GM21825 (cell line): ENCODE data around the gene AP5Z1.
"Not testable (repeated sequence)": the region's sequence is repeated elsewhere in the genome, so short reads cannot be mapped to it uniquely, and the experiment has no call there.

Experiments used
- ATAC-seq: cut with Tn5 transposase; IDR thresholded peaks from one replicate; pipeline ENCODE4 v1.9.1; 2021; ENCODE audit warnings: mild to moderate bottlenecking, moderate library complexity; ENCODE audit not compliant: unreplicated experiment

The AP5Z1 gene

GRCh38 chr7:4800926-4801838 lies 25.8 kb downstream of the AP5Z1 start:
- ATAC-seq, result no peak

DNA sequence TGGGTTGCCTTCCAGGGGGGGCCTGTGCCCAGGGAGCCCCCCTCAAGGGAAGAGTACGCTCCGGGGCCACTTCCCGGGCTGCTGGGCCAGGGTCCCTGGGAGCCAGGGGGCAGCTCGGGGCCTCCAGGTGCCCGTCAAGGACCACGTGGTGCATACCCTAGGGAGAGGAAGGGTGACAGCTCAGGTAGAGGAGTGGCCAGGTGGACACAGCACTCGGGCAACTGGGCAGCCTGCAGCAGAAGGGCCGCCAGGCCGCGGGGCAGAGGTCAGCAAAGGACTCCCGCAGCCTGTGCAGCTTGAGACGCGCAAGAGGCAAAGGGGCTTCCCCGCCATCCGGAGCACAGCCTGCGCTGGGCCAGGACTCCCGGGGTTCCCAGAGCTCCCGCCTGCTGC lies 26.4 kb downstream of the AP5Z1 start:
- ATAC-seq, result no peak

- ATAC-seq, result not testable (repeated sequence)
These were observed 27.2 kb downstream of the AP5Z1 start for GRCh38 chr7:4802577-4802976.

DNA sequence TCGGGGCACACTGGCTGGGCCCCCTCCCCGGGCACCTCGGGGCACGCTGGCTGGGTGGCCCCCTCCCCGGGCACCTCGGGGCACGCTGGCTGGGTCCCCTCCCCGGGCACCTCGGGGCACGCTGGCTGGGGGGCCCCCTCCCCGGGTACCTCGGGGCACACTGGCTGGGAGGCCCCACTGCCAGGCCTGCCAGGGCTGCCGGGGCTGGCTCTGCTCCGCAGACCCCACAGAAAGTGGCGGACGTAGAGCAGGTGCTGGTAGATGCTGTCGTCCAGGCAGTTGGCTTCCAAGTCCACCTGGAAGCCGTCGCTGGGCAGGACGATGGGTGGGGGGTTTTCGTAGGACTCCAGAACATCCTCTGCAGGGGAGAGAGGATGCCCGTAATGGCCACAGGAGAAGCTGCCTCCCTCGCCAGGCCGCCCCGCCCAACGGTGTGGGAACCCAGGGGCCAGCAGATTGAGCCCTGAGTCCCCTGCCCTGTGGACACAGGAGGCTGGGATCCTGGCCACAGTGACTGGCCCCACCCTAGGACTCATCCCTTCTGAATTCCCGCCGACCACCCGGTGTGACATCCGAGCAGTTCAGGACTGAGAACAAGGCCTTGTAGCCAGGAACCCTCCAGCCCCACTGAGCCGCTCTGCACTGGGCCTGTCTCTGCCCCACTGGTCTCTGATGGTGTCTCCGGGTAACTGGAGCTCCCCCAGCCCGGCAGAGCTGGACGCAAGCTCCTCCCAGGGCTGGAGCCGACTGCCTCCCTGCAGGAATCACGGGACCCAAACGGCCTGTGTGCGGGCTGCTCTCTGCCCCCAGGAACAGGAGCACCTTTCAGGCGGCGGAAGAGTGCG lies 28.2 kb downstream of the AP5Z1 start:
- no peak for ATAC-seq

- no peak for ATAC-seq
These were observed 29.9 kb downstream of the AP5Z1 start for GRCh38 chr7:4805110-4805983.

DNA sequence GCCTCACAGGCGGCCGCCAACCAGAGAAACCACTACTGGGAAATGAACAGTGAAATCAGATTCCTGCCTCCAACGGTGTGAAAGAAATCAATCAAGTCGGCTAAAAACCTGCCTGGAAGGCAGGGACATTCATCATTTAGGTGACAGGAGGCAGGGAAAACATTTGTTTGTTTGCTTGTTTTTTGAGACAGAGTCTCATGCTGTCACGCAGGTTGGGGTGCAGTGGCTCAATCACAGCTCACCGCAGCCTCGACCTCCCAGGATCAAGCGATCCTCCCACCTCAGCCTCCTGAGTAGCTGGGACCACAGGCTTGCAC lies 30.5 kb downstream of the AP5Z1 start:
- ATAC-seq, result no peak

DNA sequence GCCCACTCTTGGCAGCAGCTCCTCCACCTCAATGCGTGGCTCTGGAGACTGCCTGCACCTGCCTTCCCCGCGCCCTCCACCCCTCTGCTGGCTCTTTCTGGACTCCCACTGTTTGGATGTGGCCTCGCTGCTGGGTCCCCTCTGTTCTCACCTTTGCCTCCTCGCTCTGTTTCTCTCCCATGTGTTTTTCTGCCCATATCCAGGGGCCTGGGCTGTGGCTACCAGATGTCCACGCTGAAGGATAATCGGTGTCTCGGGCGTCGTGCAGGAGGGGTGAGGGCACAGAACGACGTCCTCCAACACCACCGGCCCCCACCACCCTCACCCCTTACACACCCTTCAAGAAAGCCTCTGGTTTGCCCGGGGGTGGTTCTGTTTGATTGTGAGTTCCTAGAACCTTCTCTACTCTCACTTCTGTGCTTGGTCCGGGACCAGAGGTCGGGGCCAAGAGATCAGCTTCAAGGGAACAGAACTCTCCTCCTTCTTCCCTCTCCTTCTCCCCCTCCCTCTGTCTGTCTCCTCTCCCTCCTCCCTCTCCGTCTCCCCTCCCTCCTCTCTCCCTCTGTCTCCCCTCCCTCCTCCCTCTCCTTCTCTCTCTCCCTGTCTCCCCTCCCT lies 31.7 kb downstream of the AP5Z1 start:
- no peak for ATAC-seq

- no peak for ATAC-seq
These were observed 32.2 kb downstream of the AP5Z1 start for GRCh38 chr7:4807598-4808016.

- no peak for ATAC-seq
These were observed 32.6 kb downstream of the AP5Z1 start for GRCh38 chr7:4808026-4808425.

DNA sequence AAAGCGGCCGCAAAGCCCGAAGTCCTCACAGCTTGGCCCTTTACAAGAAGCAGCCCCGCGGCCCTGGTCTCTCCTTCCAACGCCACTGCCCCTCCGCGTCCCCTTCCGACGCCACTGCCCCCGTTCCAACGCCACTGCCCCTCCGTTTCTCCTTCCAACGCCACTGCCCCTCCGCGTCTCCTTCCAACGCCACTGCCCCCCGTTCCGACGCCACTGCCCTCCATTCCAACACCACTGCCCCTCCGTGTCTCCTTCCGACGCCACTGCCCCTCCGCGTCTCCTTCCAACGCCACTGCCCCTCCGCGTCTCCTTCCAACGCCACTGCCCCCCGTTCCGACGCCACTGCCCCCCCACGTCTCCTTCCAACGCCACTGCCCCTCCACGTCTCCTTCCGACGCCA lies 33.1 kb downstream of the AP5Z1 start:
- ATAC-seq, result no peak

DNA sequence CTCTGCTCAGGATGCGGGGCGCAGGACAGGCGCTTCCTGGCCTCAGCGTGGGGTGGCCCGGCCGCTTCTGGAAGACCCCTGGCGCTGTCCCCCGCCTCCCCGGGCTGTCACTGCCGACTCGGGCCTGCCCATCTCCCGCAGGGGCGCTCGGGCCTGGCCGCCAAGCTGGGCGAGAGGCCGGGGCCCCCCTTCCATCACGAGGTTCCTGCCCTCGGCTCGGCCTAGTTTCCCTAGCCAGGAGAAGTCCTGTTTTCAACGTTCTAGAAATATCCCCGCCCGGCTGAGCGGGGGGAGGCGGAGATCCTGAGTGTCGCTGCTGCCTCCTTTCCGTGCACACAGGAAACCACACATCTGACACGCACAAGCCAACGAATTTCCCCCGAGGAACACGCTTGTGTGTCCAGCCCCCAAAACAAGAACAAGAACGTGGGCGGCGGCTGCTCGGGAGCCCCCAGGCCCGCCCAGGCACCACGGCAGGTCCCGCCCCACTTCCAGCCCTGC lies 33.7 kb downstream of the AP5Z1 start:
- ATAC-seq, result no peak

- no peak for ATAC-seq
These were observed 34.2 kb downstream of the AP5Z1 start for GRCh38 chr7:4809666-4810065.

DNA sequence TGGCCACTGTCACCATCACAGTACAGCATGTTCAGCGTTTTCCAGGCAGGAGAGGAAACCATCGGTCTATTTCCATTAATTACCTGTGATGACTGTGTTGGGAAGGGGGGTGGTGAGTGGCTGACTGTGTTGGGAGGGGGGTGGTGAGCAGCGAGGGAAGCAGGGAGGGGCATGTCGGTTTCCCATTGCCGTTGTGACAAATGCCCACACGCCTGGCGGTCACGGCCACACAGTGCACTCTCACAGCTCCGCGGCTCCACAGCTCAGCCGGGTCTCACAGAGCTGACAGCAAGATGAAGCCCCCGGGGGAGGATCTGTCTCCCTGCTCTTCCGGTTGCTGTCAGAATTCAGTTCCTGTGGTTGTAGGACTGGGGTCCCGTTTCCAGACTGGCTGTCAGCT lies 39.0 kb downstream of the AP5Z1 start:
- no peak for ATAC-seq

DNA sequence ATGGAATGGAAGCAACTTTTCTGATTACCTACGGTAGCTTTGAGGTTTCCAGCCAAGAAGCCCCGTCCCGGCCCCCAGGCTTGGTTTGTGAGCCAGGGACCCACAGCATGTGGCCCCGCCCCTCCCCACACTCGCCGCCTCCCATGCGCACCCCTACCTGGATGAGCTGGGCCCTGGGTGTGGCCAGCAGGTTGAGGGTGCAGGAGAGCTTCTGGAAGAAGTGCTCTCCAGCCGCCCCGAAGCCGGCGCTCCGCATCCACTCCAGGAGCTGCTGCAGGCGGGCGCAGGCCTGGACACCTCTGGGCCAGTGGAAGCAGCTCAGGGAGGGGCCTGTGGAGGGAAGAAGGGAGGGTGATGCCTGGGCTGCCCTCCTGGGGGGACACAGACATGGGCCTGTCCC lies 39.7 kb downstream of the AP5Z1 start:
- ATAC-seq, result no peak

DNA sequence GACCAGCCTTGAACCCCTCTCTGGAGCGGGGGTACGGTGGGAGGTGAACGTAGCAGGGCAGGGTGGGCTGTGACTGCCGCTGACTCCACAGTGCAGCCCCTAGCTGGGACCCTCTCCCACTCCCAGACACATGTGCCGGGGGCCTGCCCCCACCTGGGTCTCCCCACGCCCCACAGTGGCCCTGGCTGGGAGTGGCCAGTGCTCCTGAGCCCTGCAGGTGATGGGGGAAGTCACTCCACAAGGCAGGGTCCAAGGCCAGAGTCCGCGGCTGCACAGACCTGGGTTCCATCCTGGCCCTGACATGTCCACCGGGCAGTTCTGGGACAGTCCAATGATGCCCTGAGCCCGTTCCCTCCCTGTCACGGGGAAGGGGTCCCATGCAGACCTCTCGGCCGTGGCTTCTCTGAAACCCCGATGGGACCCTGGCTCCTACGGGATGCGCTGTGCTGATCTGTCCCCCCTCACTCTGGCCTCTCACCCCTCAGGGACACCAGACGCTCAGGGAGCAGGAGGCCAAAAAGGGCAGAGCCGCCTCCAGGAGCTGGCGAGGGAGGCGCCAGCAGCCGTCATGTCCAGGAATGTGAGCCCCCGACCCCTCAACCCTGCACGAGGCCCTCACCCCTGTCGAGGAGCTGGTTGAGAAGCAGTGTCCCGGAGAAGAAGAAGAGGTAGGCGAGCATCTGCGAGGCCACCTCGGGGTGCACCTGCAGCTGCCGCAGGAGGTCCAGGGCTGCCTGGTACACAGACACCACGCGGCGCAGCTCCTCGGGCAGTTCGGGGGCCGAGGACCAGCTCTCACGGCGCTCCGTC lies 40.4 kb downstream of the AP5Z1 start:
- ATAC-seq, result no peak

GRCh38 chr7:4816419-4817080 lies 41.1 kb downstream of the AP5Z1 start:
- no peak for ATAC-seq

DNA sequence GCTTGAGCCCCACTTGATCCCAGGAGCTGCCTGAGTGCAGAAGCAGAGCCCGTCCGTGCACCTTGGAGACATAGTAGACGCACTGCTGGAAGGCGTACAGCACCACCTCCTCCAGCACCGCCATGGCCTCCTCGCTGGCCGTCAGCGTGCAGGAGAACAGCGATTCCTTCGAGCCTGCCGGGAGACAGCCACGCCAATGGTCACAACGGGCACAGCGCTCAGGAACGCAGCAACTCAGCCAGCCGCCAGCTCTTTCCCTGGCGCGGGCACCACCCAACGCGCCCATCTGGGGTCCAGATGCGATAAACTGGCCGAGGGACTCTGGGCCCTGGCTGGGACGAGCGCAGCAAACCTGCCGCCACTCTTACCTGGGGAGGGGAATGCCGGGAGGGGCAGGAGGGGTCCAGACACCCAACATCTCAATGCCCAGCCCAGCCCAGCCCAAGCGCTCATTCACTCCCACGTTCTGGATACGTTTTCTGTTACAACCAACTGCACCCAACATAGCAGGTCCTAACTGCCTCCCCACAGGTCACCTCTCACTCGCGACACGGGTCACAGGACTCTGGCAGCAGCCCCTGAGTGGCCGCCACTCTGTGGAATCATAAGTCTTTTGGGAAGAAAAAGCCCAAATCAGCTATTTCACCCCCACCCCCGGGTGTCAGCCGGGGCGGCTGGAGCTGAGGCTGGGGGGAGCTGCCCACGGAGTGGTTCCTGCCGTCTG lies 41.9 kb downstream of the AP5Z1 start:
- no peak for ATAC-seq

DNA sequence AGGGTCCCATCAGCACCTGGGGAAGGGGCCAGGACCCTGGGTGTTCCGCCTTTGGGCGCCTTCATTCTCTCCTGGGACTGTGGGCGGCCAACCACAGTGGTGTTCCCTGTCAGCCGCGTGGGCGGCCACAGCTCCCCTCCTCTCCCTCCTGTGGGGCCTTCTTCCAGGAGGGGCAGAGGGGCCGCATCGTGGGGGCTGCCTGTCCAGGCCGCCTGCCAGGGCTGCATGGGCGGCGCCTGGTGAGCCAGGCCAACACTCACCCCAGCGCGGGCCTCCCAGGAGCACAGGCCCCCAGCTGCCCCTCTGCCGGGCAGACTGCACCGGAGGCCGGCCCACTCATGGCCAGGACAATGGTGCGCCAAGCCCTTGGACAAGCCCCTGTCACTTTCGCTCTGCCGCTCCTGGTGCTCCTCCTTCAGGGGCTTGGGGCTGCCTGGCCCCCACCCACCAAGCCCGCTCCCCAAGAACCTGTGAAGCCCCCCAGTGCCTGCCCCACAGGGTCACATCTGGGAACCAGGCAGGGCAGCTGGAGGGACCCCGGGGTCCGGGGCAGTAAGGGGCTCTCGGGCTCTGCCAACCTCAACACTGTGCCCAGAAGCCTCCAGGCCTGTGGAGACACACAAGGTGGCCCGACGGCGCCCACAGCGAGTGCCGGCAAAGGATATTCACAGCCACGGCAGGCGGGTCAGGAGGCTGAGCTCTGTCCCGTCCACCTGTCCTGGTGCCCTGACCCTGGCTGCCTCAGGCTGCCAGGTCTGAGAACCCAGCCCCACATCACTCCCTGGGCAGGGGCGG lies 42.8 kb downstream of the AP5Z1 start:
- ATAC-seq, result no peak
